HTR-8/SVneo (cell line): ENCODE results near the gene STK38L.
A peak's percentile ranks its signal among the peaks of the same experiment; 100 is the strongest.

Source experiments
- DNase-seq: peaks from one replicate; pipeline ENCODE4 v3.0.0; 2011; ENCODE audit warnings: low spot score, mixed read lengths; ENCODE audit not compliant: insufficient read length
- FAIRE-seq: peaks from 2 replicates; lab custom pipeline; 2011; peaks lifted over from hg19 to GRCh38; lab: Jason Lieb, UNC

STK38L gene

GRCh38 chr12:27272373-27273028 is 28.4 kb downstream of the STK38L start:
- no peak for FAIRE-seq
- DNase-seq: no peak

DNA sequence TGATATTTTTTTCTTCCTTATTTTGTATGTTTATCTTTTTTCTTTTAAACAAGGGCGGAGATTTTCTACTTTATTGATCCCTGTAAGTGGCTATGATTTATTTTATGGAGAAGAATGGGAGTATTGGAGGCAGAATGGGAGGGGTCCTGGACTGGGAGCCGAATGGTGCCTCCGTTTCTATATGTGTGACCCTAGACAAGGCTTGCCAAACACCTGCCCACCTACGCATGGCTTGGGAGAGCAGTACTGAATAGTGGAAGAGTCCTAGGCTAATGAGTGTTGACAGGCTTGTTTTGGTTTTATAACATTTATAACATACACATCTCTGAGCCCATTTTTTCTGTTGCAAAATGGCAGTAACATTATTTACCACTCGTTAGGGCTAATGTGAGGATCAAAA is 29.0 kb downstream of the STK38L start:
- FAIRE-seq (no peak), DNase-seq (no peak)

- no peak for FAIRE-seq
- no peak for DNase-seq
These were observed 30.6 kb downstream of the STK38L start for GRCh38 chr12:27274706-27275105.

GRCh38 chr12:27276275-27276674 is 32.2 kb downstream of the STK38L start:
- no peak for FAIRE-seq

DNA sequence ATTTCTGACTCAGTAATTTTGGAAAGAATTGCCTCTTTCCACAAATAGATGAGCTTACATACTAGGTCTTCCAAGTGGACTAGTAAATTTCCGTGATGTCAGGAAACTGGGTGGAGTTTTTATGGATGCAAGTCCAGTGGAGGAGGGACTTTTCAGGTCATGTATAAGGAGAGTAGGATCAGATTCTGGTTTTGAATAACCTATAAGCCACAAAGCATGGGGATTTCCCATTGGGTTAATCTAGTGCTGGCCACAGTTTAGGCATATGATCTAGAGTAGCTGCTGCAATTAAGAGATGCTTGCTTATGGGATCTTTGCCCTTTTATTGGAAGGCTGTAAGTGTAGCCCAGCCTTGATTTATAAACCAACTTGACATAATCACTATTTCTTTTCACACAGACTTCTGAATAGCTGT is 33.8 kb downstream of the STK38L start:
- peak; percentile 18 for DNase-seq
- FAIRE-seq: no peak

More at GRCh38 chr12:27276275-27276674, 32.2 kb downstream of the STK38L start:
- DNase-seq: no peak

- FAIRE-seq: no peak
- DNase-seq: no peak
These were observed 35.7 kb downstream of the STK38L start for GRCh38 chr12:27279826-27280225.

DNA sequence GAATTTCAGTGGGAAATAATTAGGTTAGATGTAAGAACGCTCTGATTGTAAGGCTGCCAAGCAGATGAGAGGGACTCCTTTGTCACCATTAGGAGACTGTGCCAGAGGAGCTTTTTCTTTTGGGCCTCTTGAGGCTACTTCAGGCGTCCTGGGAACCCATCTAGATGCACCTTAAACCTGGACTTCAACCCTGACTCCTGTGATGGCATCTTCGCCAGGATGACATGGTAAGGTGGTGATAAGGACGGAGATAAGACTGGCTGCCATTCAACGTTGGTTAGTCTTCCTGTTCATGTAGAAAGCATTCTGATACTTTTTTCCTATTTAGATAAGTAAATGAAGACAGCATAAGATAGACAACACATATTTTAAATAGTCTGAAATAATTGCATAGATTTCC is 36.3 kb downstream of the STK38L start:
- no peak for FAIRE-seq
- no peak for DNase-seq

DNA sequence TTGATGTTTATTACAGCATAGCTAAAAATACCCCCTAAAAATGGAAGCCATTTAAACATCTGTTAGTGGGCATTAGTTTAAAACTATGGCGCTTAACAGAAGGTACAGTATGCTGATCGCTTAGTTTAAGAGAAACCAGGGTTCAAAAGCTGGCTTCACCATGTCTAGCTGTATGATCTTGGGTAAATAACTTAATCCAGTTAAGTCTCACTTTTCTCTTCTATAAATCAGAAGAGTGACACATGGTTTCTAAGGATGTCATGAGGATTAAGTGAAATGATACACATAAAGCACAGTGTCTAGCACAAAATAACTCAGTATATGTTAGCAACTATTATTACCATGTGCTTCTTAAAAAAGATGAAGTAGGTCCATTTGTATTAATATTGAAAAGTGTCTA is 38.7 kb downstream of the STK38L start:
- FAIRE-seq (no peak), DNase-seq (no peak)

- DNase-seq: no peak
- FAIRE-seq: peak; percentile 64
These were observed 39.9 kb downstream of the STK38L start for GRCh38 chr12:27284021-27284420.

DNA sequence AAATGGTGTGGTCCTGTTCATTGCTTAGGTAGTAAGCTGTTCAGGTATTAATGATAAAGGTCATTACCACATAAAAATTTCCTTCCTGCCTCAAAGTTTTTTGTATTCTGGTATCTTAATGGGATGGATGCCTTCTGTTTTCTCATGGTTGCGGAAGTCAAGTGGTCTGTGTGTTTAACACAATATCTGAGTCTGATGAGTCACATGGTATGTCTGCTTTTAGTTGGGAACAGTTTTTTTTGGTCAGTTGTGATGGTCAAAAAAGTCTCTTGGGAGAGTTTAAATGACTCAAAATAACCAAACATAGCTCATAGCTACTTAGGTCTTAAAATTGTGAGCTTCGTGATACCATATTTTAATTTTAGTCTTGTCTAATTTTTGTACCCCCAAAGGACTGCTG is 40.7 kb downstream of the STK38L start:
- FAIRE-seq: no peak

DNA sequence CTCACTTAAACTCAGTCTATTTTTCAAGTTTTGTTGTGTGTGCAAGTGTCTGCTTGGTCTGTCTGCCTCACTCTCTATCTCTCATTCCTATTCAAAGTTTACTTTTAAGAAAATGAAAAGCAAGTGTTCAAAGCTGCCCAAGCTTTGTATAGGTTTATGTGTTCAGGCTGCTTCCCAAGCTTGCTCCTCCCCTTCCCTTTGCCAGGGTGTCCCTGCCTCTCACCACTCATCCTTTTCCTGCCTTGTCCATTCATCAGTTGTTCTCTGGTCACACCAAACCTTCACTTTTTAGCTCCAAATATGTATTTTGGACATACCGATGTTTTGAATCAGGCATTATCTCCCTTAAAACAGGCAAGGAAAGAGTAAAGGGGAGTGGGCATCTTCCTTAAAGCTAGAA is 41.3 kb downstream of the STK38L start:
- DNase-seq (no peak), FAIRE-seq (peak; percentile 76)

More for the DNA sequence above, 40.7 kb downstream of the STK38L start:
- no peak for DNase-seq

- no peak for DNase-seq
- no peak for FAIRE-seq
These were observed 45.3 kb downstream of the STK38L start for GRCh38 chr12:27289414-27289813.

DNA sequence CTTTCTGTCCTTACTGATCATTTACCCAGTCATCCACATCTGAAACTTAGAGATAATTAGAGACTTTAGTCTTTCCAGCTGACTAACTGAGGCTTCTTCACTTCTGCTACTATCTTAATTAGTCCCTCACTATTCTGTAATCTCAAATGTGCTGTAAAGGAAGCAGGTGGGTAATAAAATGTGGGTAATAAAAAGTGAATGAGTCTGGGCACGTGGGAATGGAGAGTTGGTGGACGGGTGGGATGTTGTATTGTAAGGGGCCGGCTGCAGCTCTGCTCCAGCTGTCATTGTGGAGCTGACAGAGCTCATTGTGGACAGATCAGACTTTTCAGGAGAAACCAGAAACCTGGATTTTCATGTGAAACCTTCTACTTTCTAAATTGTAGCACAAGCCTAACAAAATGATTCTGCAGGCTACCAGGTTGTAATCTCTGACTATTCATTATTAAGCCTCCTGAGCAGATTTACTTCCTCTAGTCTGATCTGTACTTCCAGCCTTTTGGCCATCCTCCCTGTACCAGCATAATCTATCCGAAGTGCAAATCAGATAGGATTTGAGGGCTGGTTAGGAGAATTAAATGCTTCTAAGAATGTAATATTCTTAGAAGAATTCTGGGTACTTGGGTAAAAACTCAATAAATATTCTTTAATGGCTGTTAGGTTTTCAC is 46.5 kb downstream of the STK38L start:
- peak; percentile 44 for FAIRE-seq

DNA sequence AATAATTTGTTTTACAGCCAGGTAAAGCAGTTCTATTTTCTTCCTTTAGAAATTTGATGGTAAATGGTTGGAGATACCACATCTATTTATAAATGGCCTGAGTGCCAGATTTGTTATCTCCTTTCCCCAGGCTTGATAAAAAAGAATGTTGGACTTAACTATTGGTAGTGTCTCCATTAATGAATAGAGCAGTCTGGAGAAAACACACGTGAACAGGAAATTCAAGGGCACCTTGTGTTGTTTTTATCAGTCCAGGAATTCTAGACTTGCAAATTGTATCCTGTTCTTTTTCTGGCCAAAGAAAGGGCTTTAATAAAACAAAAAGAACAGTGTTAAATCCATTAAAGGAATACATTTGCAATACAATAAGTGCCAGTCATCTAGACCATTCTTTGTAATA is 47.8 kb downstream of the STK38L start:
- no peak for FAIRE-seq
- no peak for DNase-seq

More for the DNA sequence above, 46.5 kb downstream of the STK38L start:
- DNase-seq: no peak

- FAIRE-seq (no peak), DNase-seq (no peak)
These were observed 48.6 kb downstream of the STK38L start for GRCh38 chr12:27292718-27293117.

DNA sequence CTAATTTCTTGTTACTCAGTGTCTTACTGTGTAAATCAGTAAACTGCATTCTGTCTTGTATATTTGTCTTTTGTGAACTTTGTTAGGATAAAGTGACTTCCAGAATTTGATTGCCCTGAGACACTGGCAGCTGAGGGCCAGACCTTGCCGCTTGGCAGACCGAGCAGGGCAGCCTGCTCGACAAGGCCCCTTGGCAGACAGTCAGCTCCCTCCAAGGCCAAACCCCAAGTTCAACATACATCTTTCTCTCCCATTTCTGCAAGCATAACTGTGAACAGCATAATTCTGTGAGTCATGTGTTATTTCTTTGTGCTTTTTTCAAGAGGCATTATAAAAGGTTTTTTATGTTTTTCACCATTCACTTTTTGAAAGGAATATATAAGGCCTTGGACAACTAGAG is 49.4 kb downstream of the STK38L start:
- DNase-seq (no peak), FAIRE-seq (peak; percentile 57)

DNA sequence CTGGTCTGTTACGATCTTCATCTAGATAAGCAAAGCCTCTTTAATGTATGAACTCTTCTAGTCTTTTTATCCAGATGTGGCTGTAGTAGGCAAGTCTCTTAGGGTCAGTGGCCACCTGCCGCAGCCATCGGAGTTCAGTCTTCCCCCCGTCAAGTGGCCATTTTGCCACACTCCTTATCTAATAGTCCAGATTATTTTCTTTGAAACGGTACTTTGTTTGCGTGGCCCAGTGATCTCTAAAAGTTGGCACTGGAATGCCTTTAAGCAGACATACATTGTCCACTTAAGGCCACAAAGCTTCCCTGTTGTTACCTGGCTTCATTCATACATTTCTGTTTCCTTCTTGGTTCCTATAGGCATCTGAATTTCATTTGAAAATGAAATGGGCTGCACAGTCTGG is 52.6 kb downstream of the STK38L start:
- no peak for DNase-seq
- FAIRE-seq: no peak

DNA sequence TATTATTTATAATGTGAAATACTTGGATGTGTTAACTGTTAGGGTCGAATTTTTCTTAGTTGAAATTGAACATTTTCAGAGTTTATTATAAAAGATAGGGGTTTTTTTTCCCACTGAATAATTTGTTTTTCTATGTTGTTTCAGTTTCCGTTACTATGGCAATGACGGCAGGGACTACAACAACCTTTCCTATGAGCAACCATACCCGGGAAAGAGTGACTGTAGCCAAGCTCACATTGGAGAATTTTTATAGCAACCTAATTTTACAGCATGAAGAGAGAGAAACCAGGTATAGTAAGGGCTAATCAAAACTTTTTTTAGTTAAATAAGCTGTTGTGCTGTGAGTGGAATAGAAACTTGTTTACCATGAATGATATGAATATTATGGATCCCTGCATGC is 53.5 kb downstream of the STK38L start:
- FAIRE-seq: no peak

DNA sequence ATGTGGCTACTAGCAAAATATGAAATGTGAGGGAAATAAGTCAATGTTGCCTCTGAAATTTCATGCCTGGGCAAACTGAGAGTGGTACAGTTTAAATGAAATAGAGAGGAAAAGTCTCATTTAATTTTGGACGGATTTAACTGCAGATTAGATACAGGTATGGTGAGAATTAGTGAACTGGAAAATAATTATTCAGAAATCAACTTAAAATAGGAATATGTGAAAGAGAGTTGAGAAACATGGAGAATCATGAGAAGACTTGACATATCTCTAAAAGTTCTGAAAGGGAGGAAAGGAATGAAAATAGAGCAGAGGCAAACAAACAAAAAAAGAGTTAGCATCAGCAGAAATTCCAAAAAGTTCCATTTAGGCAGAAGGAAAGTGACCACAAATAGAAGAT is 55.0 kb downstream of the STK38L start:
- FAIRE-seq: no peak
- DNase-seq: no peak

More for the DNA sequence above, 53.5 kb downstream of the STK38L start:
- DNase-seq: no peak

GRCh38 chr12:27300226-27300625 is 56.1 kb downstream of the STK38L start:
- FAIRE-seq (no peak), DNase-seq (no peak)

DNA sequence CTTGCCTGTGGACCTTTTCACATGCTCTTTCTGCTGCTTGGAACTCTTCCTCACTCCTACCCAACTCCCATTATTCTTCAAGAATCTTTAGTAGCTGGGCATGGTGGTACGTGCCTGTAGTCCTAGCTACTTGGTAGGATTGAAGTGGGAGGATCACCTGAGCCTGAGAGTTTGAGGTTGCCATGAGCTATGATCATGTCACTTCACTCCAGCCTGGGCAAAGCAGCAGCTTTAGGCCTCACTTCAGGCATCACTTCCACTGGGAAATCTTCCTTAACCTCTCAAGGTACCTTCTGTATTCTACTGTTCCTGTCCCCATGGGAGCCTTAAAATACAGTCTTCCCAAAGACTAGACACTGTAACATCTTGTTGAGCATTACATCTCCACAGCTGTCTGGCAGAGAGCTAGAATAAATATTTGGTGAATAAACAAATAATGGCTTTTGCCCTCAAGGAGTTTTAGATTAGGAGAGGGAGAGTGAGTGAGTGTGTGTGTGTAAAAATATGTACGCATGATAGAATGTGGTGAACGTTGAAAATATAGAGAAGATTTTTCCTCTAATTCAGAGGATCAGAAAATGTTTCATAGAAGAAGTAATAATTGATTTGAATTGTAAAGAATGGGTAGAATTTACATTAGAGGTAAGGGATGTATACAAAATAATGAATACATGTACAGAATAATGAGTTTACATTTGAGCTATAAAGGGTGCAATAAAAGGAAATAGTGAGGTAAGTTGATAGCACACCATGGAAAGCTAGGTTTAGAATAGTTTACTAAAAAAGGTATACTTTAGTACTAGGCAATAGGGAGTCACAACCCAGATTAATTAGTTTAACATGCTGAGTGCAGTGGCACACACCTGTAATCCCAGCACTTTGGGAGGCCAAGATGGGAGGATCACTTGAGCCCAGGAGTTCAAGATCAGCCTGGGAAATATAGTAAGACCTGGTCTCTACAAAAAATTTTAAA is 59.3 kb downstream of the STK38L start:
- DNase-seq: no peak

More for the DNA sequence above, 59.3 kb downstream of the STK38L start:
- no peak for FAIRE-seq
